ENCODE results near the gene CAMKMT.

DNA sequence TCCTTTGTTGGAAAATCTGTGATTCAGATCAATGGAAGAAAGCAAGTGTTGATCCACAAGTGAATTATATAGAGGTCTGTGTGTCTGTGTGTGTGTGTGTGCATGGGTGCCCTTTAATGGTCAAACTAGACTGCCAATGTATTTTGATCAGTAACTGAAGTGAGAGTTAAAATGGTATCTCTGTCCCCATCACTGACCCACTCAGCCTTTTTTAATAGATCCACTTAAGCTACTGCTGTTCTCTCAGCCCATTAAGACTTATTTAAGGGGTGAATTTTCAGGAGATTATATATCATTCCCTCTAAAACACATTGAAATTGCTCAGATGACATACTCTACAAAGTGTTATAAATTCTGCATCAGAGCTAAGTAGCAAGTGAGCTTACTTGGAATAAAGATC, 386.0 kb downstream of the CAMKMT start:
- TF ChIP-seq, protein P1, sequence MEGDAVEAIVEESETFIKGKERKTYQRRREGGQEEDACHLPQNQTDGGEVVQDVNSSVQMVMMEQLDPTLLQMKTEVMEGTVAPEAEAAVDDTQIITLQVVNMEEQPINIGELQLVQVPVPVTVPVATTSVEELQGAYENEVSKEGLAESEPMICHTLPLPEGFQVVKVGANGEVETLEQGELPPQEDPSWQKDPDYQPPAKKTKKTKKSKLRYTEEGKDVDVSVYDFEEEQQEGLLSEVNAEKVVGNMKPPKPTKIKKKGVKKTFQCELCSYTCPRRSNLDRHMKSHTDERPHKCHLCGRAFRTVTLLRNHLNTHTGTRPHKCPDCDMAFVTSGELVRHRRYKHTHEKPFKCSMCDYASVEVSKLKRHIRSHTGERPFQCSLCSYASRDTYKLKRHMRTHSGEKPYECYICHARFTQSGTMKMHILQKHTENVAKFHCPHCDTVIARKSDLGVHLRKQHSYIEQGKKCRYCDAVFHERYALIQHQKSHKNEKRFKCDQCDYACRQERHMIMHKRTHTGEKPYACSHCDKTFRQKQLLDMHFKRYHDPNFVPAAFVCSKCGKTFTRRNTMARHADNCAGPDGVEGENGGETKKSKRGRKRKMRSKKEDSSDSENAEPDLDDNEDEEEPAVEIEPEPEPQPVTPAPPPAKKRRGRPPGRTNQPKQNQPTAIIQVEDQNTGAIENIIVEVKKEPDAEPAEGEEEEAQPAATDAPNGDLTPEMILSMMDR (IDR thresholded peaks at IDR 0.05) = no peak
- TF ChIP-seq POLR2A (IDR thresholded peaks at IDR 0.05) = no peak
